ENCODE measurements around the gene NSUN3. TPM values are rescaled to one million over a fixed set of nuclear protein-coding genes. Genes with fewer than 3 reads are reported as not detected.

Gene NSUN3
- total RNA-seq, 1 experiment from 2014 or later = 10.1 TPM

DNA sequence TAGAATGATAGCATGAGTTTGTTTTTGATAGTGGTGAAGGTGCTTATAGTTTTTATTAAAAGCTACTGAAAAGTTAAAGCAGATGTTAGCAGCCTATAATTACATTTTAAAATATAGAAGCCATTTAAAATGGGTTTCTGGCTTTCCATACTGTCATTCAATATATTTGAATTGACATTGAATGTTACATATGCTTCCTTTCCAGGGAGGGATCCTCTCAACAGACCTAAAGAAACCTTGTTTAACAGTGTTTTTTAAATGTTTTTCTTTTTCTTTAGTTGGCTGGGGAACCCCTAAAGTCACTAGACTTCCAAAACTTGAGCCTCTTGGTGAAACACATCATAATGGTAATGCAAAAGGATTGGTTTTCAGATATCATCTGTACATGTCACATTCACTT is 12.3 kb upstream of the NSUN3 start:
- Mint-ChIP-seq H3K9me3 (ENCODE audit: low read depth, unreplicated experiment) (no peaks in the 10 kb centered on the region), H3K27ac (ENCODE audit: unreplicated experiment) (no peak overlapping the region), H3K4me3 (ENCODE audit: low read depth, unreplicated experiment) (no peak overlapping the region), H3K4me1 (ENCODE audit: low read depth, unreplicated experiment) (no peaks in the 10 kb centered on the region), H3K27me3 (ENCODE audit: unreplicated experiment) (no peaks in the 10 kb centered on the region), H3K36me3 (ENCODE audit: insufficient read depth, unreplicated experiment) (no peaks in the 10 kb centered on the region)
- CTCF ChIA-PET = no interaction called here
- intact Hi-C loops (cut with micrococcal nuclease; ENCODE audit: unreplicated experiment) = no loop called here
- TF ChIP-seq, protein P1, sequence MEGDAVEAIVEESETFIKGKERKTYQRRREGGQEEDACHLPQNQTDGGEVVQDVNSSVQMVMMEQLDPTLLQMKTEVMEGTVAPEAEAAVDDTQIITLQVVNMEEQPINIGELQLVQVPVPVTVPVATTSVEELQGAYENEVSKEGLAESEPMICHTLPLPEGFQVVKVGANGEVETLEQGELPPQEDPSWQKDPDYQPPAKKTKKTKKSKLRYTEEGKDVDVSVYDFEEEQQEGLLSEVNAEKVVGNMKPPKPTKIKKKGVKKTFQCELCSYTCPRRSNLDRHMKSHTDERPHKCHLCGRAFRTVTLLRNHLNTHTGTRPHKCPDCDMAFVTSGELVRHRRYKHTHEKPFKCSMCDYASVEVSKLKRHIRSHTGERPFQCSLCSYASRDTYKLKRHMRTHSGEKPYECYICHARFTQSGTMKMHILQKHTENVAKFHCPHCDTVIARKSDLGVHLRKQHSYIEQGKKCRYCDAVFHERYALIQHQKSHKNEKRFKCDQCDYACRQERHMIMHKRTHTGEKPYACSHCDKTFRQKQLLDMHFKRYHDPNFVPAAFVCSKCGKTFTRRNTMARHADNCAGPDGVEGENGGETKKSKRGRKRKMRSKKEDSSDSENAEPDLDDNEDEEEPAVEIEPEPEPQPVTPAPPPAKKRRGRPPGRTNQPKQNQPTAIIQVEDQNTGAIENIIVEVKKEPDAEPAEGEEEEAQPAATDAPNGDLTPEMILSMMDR (IDR thresholded peaks at IDR 0.05; ENCODE audit: unreplicated experiment) = no peak
- DNase-seq = no peak
- BruUV-seq (replicated peaks) = no TSS peak

DNA sequence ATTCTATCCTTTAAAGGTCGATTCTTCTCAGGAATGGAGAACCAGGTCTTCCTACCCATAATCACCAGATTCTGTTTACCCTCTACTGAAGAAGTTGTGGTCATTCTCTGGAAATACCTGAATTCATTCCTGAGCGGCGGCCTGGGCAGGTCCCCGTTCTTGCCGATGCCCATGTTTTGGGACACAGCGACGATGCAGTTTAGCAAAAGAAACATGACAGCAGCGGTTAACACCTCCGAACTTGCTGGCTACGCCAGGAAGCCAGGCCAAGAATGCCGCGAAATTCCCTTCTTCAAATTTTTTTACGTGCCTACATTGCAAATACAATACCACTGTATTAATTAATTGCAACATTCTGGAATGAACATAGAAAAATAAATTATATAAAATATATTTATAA is 1.6 kb upstream of the NSUN3 start:
- DNase-seq = no peak
- Mint-ChIP-seq H3K4me3 (ENCODE audit: low read depth, unreplicated experiment) (no peak overlapping the region), H3K9me3 (ENCODE audit: low read depth, unreplicated experiment) (no peaks in the 10 kb centered on the region), H3K27me3 (ENCODE audit: unreplicated experiment) (no peaks in the 10 kb centered on the region), H3K27ac (ENCODE audit: unreplicated experiment) (no peak overlapping the region), H3K36me3 (ENCODE audit: insufficient read depth, unreplicated experiment) (peaks cover 24% of the 10 kb centered on the region), H3K4me1 (ENCODE audit: low read depth, unreplicated experiment) (peaks cover 8% of the 10 kb centered on the region)
- no TSS peak for BruUV-seq (replicated peaks)
- intact Hi-C loops (cut with micrococcal nuclease; ENCODE audit: unreplicated experiment) = loop anchor here (5.0 kb wide), 1 partner anchor 34 kb away; the partner anchor contains the start of gene STX19
- TF ChIP-seq, protein P1 (IDR thresholded peaks at IDR 0.05; ENCODE audit: unreplicated experiment) = no peak
- CTCF ChIA-PET = interaction anchor here (0.7 to 0.9 kb wide), 2 partner anchors 33 to 57 kb away, joined by 3 read pairs; partner anchors contain the start of gene STX19

DNA sequence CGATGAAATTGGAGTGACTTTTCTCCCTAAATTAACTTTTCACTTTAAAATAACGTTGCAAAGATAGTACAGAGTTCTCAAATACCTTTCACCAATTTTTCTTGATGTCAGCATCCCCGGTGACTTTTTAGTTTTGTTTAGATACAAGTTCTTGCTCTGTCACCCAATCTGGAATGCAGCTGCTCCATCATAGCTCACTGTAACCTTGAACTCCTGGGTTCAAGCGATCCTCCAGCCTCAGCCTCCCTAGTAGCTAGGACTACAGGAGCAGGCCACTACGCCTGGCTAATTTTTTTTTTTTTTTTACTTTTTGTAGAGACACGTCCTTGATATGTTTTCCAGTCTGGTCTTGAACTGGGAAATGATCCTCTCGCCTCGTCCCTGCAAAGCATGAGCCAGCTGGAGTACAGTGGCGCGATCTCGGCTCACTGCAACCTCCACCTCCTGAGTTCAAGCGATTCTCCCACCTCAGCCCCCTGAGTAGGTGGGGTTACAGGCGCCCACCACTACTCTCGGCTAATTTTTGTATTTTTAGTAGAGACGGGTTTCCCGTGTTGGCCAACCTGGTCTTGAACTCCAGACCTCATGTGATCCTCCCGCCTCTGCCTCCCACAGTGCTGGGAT is 747 bp downstream of the NSUN3 start:
- H3K4me3 Mint-ChIP-seq (ENCODE audit: low read depth, unreplicated experiment) = peak overlapping the region; percentile 94
- intact Hi-C loops (cut with micrococcal nuclease; ENCODE audit: unreplicated experiment) = loop anchor here (2.0 to 5.0 kb wide), 2 partner anchors 36 to 221 kb away; partner anchors contain the start of gene STX19
- peaks cover 17% of the 10 kb centered on the region for H3K4me1 Mint-ChIP-seq (ENCODE audit: low read depth, unreplicated experiment)
- H3K9me3 Mint-ChIP-seq (ENCODE audit: low read depth, unreplicated experiment) = peaks cover 4% of the 10 kb centered on the region
- peaks cover 24% of the 10 kb centered on the region for H3K36me3 Mint-ChIP-seq (ENCODE audit: insufficient read depth, unreplicated experiment)
- BruUV-seq (replicated peaks) = no TSS peak
- H3K27ac Mint-ChIP-seq (ENCODE audit: unreplicated experiment) = peak overlapping the region; percentile 98
- TF ChIP-seq, protein P1 (IDR thresholded peaks at IDR 0.05; ENCODE audit: unreplicated experiment) = no peak
- no peak for DNase-seq
- CTCF ChIA-PET = interaction anchor here (1.3 kb wide), 1 partner anchor 57 kb away, joined by 3 read pairs; no protein-coding TSS in a partner anchor
- H3K27me3 Mint-ChIP-seq (ENCODE audit: unreplicated experiment) = no peaks in the 10 kb centered on the region

DNA sequence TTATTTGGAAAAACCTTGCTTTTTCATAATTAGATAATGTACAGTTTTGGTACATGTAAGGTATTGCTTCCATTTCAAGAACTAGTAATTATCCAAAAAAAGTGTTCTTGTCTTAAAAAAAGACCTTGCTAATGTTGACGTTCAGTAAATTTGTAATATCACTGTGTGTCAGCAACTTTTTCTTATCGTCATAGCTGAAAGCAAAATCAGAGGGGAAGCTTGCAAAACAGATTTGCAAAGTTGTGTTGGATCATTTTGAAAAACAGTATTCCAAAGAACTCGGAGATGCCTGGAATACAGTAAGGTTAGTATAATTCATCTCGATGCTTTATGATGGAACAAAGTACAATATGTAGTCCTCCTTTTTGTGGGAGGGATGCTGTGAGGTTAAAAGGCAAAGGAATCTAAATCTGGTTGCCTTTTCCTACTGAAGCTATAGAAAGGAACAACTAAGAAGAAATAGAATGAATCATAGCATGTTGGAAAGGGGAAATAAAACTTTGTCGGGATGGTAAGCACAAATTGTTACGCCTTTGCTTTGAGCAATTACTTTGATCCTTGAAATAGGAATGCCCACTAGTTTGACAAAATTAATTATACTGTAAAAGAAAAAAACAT is 1.5 kb downstream of the NSUN3 start:
- no TSS peak for BruUV-seq (replicated peaks)
- TF ChIP-seq, protein P1 (IDR thresholded peaks at IDR 0.05; ENCODE audit: unreplicated experiment) = no peak
- H3K9me3 Mint-ChIP-seq (ENCODE audit: low read depth, unreplicated experiment) = peaks cover 4% of the 10 kb centered on the region
- DNase-seq = no peak
- no peaks in the 10 kb centered on the region for H3K27me3 Mint-ChIP-seq (ENCODE audit: unreplicated experiment)
- intact Hi-C loops (cut with micrococcal nuclease; ENCODE audit: unreplicated experiment) = loop anchor here (2.0 to 5.0 kb wide), 2 partner anchors 37 to 222 kb away; partner anchors contain the start of gene STX19
- peaks cover 17% of the 10 kb centered on the region for H3K4me1 Mint-ChIP-seq (ENCODE audit: low read depth, unreplicated experiment)
- CTCF ChIA-PET = no interaction called here
- H3K36me3 Mint-ChIP-seq (ENCODE audit: insufficient read depth, unreplicated experiment) = peaks cover 24% of the 10 kb centered on the region
- H3K4me3 Mint-ChIP-seq (ENCODE audit: low read depth, unreplicated experiment) = peak overlapping the region; percentile 94
- peak overlapping the region; percentile 98 for H3K27ac Mint-ChIP-seq (ENCODE audit: unreplicated experiment)
